HepG2 (cell line): Measurements from ENCODE around the gene MRPL27. TPM values are rescaled to one million over a fixed set of nuclear protein-coding genes. Genes with fewer than 3 reads are reported as not detected.

Experiments
- HMG20B ChIP-seq: conservative IDR thresholded peaks from 2 replicates; pipeline ENCODE4 v1.6.1; 2016; ENCODE audit warnings: missing genetic modification reagents, missing compliant biosample characterization
- HNF4G ChIP-seq, 2 experiments: sonication (generic) in 1 of 2; formaldehyde crosslinking in 1 of 2; IDR thresholded peaks; 2 replicates each; pipeline versions ENCODE4 v1.4.0 to v1.6.1; 2011 to 2020; ENCODE audit warnings: borderline replicate concordance in 2 of 2, low read depth in 2 of 2, mild to moderate bottlenecking in 2 of 2, low read length in 1 of 2, missing genetic modification reagents in 1 of 2, moderate library complexity in 1 of 2
- HNRNPL ChIP-seq: fragments of 200-400 bp; formaldehyde crosslinking; IDR thresholded peaks from 2 replicates; pipeline ENCODE4 v1.6.1; 2017; ENCODE audit warnings: mild to moderate bottlenecking, low read depth, low read length
- KDM1A ChIP-seq: IDR thresholded peaks from 2 replicates; pipeline ENCODE4 v1.6.1; 2016; ENCODE audit warnings: missing compliant biosample characterization
- MTERF4 ChIP-seq: sonication (generic); formaldehyde crosslinking; IDR thresholded peaks from 2 replicates; pipeline ENCODE4 v1.8.0; 2023; ENCODE audit warnings: mild to moderate bottlenecking, missing genetic modification reagents
- RBM22 ChIP-seq: fragments of 200-400 bp; formaldehyde crosslinking; optimal IDR thresholded peaks from 2 replicates; pipeline ENCODE3; 2017; ENCODE audit warnings: mild to moderate bottlenecking, low read length, moderate library complexity
- ZMYM2 ChIP-seq: sonication (generic); formaldehyde crosslinking; IDR thresholded peaks from 2 replicates; pipeline ENCODE4 v1.8.0; 2022; ENCODE audit warnings: mild to moderate bottlenecking, missing genetic modification reagents
- ZNF431 ChIP-seq: sonication (generic); formaldehyde crosslinking; IDR thresholded peaks from 2 replicates; pipeline ENCODE4 v1.9.0; 2022; ENCODE audit warnings: missing genetic modification reagents, low read depth, mild to moderate bottlenecking, borderline replicate concordance
- ZNF574 ChIP-seq: sonication (generic); formaldehyde crosslinking; IDR thresholded peaks from 2 replicates; pipeline ENCODE4 v1.4.0; 2020; ENCODE audit warnings: missing genetic modification reagents
- ZNF850 ChIP-seq: sonication (generic); formaldehyde crosslinking; conservative IDR thresholded peaks from 2 replicates; pipeline ENCODE4 v1.9.0; 2021; ENCODE audit warnings: mild to moderate bottlenecking, missing genetic modification reagents
- ZNF891 ChIP-seq: sonication (generic); formaldehyde crosslinking; IDR thresholded peaks from 2 replicates; pipeline ENCODE4 v1.5.0; 2020; ENCODE audit warnings: mild to moderate bottlenecking, missing genetic modification reagents
- polyA plus RNA-seq, 8 experiments: library from polyadenylated mRNA; depleted of rRNA in 3 of 8; stranded (reverse) in 7 of 8; unstranded in 1 of 8; fragments of >200 nt; fragmentation: Illumina TruSeq in 4 of 8; extraction: Trizol in 4 of 8; gene quantifications; 2 replicates each; pipeline versions ENCODE4 v1.2.1 to v1.2.3, GENCODE V29; 2011 to 2016; ENCODE audit warnings: low read depth in 4 of 8, missing spikeins in 1 of 8, mixed read lengths in 1 of 8; ENCODE audit not compliant: insufficient read depth in 1 of 8
- total RNA-seq, 5 experiments: library from RNA; depleted of rRNA; stranded (reverse); fragments of >200 nt; fragmentation: Illumina TruSeq; extraction: Trizol; gene quantifications; 2 replicates each; pipeline ENCODE4 v1.2.3, GENCODE V29; 2016; ENCODE audit warnings: low read depth in 1 of 5
- TF ChIP-seq, protein P1 (sequence below): sonication (generic); formaldehyde crosslinking; IDR thresholded peaks from 2 replicates; pipeline ENCODE4 v1.5.0; 2020; ENCODE audit warnings: mild to moderate bottlenecking, missing genetic modification reagents, moderate library complexity
- TF ChIP-seq, protein P2 (sequence below): sonication (generic); formaldehyde crosslinking; conservative IDR thresholded peaks from 2 replicates; pipeline ENCODE4 v1.4.0; 2020; ENCODE audit warnings: missing genetic modification reagents
- TF ChIP-seq, protein P3 (sequence below), 2 experiments: fragments of 450-650 bp in 1 of 2; sonication (generic) in 1 of 2; formaldehyde crosslinking; IDR thresholded peaks; 2 replicates each; pipeline versions ENCODE4 v1.5.0 to v1.8.0; 2020 to 2022; ENCODE audit warnings: mild to moderate bottlenecking in 1 of 2, missing genetic modification reagents in 1 of 2
- TF ChIP-seq, protein P4 (sequence below): sonication (generic); formaldehyde crosslinking; IDR thresholded peaks from 2 replicates; pipeline ENCODE4 v1.5.1; 2020; ENCODE audit warnings: missing genetic modification reagents, mild to moderate bottlenecking, borderline replicate concordance

MRPL27 gene
- total and polyA plus RNA-seq, 2 of the 13 experiments (the other 11 are each of a cell fraction or from before 2014, with no cell fraction given): 137 to 217 TPM

DNA sequence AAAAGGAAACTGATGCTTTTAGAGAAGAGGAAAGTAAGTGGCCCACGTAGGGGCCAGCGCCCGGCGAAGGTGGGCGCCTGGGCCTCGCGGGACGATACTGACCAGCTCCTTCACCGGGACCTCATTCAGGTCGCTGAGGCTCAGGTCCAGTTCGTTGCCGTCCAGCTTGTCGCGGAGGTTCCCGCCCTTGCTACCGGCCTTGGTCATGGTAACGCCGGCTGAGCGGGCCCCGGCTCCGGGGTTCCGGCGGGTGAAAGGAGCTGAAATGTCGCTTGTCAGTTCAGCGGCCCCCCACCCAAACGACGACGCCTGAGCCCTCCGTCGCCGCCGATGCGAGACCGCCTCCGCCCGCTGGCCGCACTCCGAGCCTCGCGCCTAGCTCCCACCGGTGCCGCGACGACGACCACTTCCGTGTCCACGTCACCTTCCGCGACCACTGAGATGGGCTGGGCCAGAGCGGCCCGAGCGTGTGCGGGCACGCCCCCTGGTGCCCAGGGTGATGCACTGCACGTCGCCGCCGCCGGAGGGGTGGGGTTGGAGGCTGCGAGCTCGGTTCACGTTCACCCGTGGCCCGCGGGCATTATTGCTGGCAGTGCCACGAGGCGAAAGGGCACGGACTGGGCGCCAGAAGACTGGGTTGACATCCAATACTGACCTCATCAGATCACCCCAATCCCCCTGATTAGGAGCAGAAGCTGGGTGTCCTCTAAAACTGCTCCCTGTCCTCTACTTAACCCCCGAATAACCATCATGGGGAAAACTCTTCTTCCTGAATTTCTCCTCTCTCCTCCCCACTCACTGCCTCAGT, 24.3 kb upstream of the MRPL27 start, which contains the start of gene LRRC59 (continued):
- TF ChIP-seq, protein P1, sequence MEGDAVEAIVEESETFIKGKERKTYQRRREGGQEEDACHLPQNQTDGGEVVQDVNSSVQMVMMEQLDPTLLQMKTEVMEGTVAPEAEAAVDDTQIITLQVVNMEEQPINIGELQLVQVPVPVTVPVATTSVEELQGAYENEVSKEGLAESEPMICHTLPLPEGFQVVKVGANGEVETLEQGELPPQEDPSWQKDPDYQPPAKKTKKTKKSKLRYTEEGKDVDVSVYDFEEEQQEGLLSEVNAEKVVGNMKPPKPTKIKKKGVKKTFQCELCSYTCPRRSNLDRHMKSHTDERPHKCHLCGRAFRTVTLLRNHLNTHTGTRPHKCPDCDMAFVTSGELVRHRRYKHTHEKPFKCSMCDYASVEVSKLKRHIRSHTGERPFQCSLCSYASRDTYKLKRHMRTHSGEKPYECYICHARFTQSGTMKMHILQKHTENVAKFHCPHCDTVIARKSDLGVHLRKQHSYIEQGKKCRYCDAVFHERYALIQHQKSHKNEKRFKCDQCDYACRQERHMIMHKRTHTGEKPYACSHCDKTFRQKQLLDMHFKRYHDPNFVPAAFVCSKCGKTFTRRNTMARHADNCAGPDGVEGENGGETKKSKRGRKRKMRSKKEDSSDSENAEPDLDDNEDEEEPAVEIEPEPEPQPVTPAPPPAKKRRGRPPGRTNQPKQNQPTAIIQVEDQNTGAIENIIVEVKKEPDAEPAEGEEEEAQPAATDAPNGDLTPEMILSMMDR (CRISPR knock-in tag): peak; percentile 100
- peak; percentile 100 for TF ChIP-seq ZNF574 (CRISPR knock-in tag)
- peak; percentile 99 for TF ChIP-seq MTERF4
- TF ChIP-seq, protein P2, sequence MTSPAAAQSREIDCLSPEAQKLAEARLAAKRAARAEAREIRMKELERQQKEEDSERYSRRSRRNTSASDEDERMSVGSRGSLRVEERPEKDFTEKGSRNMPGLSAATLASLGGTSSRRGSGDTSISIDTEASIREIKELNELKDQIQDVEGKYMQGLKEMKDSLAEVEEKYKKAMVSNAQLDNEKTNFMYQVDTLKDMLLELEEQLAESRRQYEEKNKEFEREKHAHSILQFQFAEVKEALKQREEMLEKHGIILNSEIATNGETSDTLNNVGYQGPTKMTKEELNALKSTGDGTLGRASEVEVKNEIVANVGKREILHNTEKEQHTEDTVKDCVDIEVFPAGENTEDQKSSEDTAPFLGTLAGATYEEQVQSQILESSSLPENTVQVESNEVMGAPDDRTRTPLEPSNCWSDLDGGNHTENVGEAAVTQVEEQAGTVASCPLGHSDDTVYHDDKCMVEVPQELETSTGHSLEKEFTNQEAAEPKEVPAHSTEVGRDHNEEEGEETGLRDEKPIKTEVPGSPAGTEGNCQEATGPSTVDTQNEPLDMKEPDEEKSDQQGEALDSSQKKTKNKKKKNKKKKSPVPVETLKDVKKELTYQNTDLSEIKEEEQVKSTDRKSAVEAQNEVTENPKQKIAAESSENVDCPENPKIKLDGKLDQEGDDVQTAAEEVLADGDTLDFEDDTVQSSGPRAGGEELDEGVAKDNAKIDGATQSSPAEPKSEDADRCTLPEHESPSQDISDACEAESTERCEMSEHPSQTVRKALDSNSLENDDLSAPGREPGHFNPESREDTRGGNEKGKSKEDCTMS (CRISPR knock-in tag): no peak
- TF ChIP-seq RBM22: no peak
- TF ChIP-seq HNF4G (IDR thresholded peaks at IDR 0.05; ENCODE audit: borderline replicate concordance, low read depth, low read length): peak; percentile 20; the same call in 1 of the 2 replicates
- TF ChIP-seq HNF4G (CRISPR knock-in tag; IDR thresholded peaks at IDR 0.05; ENCODE audit: borderline replicate concordance, low read depth): peak; percentile 81
- peak; percentile 99 for TF ChIP-seq ZNF891 (CRISPR knock-in tag)
- TF ChIP-seq ZMYM2 (CRISPR knock-in tag): peak; percentile 66
- TF ChIP-seq, protein P3, sequence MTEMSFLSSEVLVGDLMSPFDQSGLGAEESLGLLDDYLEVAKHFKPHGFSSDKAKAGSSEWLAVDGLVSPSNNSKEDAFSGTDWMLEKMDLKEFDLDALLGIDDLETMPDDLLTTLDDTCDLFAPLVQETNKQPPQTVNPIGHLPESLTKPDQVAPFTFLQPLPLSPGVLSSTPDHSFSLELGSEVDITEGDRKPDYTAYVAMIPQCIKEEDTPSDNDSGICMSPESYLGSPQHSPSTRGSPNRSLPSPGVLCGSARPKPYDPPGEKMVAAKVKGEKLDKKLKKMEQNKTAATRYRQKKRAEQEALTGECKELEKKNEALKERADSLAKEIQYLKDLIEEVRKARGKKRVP (CRISPR knock-in tag; IDR thresholded peaks at IDR 0.05): peak in 1 of 2 experiments; percentile 89; a peak in 2 of 4 replicates
- TF ChIP-seq HMG20B (CRISPR knock-in tag): peak; percentile 74; the same call in 1 of the 2 replicates
- peak; percentile 87 for TF ChIP-seq HNRNPL
- peak; percentile 78 for TF ChIP-seq KDM1A
- TF ChIP-seq ZNF431: peak; percentile 98
- TF ChIP-seq ZNF850 (CRISPR knock-in tag): no peak
- TF ChIP-seq, protein P4, sequence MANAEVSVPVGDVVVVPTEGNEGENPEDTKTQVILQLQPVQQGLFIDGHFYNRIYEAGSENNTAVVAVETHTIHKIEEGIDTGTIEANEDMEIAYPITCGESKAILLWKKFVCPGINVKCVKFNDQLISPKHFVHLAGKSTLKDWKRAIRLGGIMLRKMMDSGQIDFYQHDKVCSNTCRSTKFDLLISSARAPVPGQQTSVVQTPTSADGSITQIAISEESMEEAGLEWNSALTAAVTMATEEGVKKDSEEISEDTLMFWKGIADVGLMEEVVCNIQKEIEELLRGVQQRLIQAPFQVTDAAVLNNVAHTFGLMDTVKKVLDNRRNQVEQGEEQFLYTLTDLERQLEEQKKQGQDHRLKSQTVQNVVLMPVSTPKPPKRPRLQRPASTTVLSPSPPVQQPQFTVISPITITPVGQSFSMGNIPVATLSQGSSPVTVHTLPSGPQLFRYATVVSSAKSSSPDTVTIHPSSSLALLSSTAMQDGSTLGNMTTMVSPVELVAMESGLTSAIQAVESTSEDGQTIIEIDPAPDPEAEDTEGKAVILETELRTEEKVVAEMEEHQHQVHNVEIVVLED (CRISPR knock-in tag): peak; percentile 98
